Omental fat pad (tissue), 4 donors: Measurements from ENCODE around the gene FGF2. TPM values are rescaled to one million over a fixed set of nuclear protein-coding genes. Genes with fewer than 3 reads are reported as not detected.
"Not testable (repeated sequence)": the region's sequence is repeated elsewhere in the genome, so short reads cannot be mapped to it uniquely, and the experiment has no call there.

Source experiments
- ATAC-seq: fragments of 150-250 bp; one replicate; pipeline ENCODE4 v1.9.1; 2016; ENCODE audit warnings: mild to moderate bottlenecking, moderate library complexity; ENCODE audit not compliant: low FRiP score
- DNase-seq: peaks from one replicate; pipeline ENCODE4 v3.0.0-alpha.2; 2019; ENCODE audit warnings: low spot score
- total RNA-seq, 4 donors: library from RNA; depleted of rRNA; stranded (reverse); fragments of >200 nt; gene quantifications; one replicate each; pipeline ENCODE4 v1.1.0, GENCODE V29; 2016
- TF ChIP-seq, protein P1 (sequence below), 3 donors: fragments of 450-650 bp; IDR thresholded peaks; one replicate each; pipeline ENCODE4 v1.5.1; 2016 to 2017; ENCODE audit warnings: antibody characterized with exemption in 3 of 3, mild to moderate bottlenecking in 3 of 3, moderate library complexity in 2 of 3

Gene FGF2
- total RNA-seq, 4 donors from 2014 or later, result 22.0 to 50.9 (median 27.7) TPM

DNA sequence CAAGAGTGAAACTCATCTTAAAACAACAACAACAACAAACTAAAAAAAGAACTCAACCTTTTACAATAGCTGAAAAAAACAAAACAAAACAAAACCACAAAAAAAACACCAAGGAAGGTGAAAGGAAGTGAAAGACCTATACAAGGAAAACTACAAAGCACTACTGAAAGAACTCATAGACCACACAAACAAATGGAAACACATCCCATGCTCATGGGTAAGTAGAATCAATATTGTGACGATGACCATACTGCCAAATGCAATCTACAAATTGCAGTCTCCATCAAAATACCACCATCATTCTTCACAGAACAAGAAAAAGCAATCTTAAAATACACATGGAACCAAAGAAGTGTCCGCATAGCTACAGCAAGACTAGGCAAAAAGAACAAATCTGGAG lies 41.5 kb upstream of the FGF2 start:
- ATAC-seq (no peak), DNase-seq (no peak)
- TF ChIP-seq, protein P1, sequence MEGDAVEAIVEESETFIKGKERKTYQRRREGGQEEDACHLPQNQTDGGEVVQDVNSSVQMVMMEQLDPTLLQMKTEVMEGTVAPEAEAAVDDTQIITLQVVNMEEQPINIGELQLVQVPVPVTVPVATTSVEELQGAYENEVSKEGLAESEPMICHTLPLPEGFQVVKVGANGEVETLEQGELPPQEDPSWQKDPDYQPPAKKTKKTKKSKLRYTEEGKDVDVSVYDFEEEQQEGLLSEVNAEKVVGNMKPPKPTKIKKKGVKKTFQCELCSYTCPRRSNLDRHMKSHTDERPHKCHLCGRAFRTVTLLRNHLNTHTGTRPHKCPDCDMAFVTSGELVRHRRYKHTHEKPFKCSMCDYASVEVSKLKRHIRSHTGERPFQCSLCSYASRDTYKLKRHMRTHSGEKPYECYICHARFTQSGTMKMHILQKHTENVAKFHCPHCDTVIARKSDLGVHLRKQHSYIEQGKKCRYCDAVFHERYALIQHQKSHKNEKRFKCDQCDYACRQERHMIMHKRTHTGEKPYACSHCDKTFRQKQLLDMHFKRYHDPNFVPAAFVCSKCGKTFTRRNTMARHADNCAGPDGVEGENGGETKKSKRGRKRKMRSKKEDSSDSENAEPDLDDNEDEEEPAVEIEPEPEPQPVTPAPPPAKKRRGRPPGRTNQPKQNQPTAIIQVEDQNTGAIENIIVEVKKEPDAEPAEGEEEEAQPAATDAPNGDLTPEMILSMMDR (IDR thresholded peaks at IDR 0.05), result no peak

DNA sequence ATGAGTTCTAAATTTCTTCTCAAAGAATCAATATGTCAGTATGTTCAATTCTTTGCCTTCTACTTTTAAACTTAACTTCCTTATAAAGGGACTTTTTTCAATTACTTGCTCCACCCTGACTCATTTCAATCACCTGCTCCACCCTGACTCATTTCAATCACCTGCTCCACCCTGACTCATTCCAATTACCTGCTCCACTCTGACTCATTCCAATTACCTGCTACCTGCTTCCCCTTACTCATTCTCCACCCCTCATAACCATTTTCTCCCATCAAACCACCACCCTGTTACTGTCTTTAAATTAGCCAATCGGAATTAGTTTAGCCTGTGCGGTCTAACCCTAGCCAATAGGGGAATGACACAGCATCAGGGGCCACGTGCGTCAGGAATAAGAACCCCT lies 40.3 kb upstream of the FGF2 start:
- DNase-seq, ATAC-seq: not testable (repeated sequence)

DNA sequence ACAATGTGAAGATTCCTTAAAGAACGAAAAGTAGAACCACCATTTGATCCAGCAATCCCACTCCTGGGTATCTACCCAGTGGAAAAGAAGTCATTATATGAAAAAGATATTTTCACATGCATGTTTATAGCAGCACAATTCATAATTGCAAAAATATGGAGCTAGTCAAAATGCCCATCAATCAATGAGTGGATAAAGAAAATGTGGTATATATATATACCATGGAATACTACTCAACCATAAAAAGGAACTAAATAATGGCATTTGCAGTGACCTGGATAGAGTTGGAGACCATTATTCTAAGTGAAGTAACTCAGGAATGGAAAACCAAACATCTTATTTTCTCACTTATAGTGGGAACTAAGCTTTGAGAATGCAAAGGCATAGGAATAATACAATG lies 39.7 kb upstream of the FGF2 start:
- ATAC-seq, DNase-seq: not testable (repeated sequence)

DNA sequence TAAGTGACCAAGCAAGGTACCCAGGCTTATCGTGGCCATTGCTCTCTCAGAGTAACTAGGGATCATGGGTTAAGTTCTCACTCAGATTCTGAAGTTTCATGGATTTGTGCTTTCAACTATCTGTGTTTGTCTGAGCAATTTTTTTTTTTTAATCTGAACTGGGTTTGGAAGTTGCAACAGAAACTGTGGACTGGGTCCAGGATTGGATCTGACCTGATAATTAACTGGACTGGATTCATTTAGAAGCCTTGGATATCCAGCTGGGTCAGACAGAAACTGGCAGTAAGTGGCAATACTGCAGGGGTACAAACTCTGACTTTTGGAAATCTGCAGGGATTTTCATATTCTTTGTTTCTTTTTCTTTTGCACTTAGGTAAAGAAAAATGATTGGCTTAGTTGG lies 38.7 kb upstream of the FGF2 start:
- no peak for DNase-seq
- TF ChIP-seq, protein P1 (IDR thresholded peaks at IDR 0.05), result no peak
- no peak for ATAC-seq

DNA sequence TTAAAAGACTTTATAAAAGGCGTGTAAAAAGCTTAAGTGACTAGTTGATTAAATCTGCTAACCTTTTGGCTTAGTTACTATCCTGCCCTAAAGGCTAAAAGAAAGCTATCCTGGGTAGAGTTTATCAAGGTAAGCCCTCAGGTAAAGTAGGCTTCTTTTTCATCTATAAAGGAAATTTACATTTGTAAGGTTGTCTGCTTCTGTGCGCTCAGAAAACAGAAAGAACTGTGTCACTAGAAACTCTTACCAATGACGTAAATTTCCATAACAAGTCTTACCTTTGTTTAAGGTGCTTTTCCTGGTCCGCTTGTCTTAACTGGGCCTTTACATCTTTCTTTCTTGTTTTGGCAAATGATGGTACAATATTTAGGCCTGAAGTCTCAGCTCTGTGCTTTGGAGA lies 37.7 kb upstream of the FGF2 start:
- no peak for ATAC-seq
- no peak for DNase-seq
- TF ChIP-seq, protein P1 (IDR thresholded peaks at IDR 0.05), result no peak

DNA sequence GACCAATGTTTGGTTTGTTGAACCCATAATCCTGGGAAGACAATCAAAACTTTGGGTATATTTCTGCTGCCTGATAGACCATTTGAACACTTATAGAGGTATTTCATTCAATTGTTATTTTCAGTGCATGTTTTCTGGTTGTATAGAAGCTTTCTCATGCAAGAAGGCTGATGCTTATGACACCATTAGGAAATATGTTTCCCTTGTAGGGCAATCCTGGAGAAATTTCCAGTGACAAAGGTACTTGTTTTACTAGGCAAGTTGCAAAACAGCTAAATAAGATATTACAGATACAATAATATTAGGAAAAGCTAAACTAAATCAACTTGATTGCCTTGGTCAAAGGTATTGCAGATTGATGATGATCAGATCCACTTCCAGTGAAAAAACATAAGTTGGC lies 32.8 kb upstream of the FGF2 start:
- TF ChIP-seq, protein P1 (IDR thresholded peaks at IDR 0.05), result no peak
- ATAC-seq (no peak), DNase-seq (no peak)

DNA sequence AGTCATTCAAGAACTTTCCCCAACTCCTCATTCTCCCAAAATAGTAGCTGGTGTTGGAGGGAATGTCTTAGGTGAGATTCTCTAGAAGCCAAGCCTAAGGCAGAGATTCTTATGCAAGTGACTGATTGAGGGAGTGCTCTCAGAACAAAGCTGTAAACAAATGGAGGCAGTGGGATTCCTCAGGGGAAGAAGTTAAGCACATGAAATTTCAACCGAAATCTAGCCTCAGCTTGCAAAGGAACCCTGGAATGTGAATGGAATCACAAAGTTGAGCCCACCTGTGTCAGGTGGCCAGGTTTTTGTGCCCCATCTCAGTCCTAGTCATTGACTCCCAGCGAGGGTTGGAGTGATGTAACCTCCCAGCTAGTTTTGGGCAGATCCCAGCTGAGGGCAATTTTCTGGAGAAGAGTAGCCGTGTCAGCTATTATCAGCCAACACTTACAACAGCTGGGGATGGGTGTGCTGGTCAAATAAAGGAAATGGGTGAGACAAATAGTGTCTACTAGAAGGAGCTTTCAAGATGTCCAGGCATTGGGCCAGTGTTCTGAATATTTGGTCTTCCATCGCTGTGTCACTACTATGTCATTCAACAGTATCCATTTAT lies 29.7 kb upstream of the FGF2 start:
- ATAC-seq (no peak), DNase-seq (no peak)
- TF ChIP-seq, protein P1 (IDR thresholded peaks at IDR 0.05), result no peak

DNA sequence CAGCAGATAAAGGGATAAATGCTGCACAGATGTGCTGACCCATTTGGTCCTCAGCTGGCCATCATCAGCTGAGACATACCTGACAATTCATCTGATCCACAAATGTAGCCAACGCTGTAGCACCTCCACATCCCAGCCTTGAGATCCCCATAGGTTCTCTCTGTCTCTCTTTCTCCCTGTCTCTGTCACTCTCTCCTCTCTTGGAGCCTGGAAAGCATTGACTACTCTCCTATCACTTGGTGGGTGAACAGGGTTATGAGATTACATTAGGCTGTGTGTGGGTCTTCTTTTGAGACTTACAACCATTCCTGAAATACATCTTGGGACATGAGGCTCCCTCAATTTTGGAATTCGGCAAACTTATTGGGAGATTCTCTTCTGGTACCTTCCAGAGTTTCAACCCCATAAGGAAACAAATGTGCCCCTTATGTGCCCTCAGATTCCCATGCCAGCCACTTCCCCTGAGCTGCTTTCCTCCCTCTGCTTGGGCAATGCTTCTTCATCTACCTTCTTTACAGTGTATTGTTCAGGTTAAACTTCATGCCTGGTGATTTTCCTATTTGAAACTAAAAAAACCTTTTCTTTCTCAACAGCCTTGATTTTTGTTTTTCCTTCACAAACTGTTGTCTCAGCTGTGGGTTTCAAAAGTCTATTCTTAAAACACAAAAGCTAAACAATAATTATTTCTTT lies 29.1 kb upstream of the FGF2 start:
- DNase-seq (no peak), ATAC-seq (no peak)
- TF ChIP-seq, protein P1 (IDR thresholded peaks at IDR 0.05), result no peak
